ENCODE measurements around the gene DIP2B.

DIP2B gene

GRCh38 chr12:50708631-50709030, 203.8 kb downstream of the DIP2B start:
- no peak for DNase-seq (ENCODE audit: low read depth in 1 of 2, low spot score in 1 of 2)
- in situ Hi-C loops (cut with HindIII; ENCODE audit: low pct_unique_long_range_greater_than_20kb, low sequenced_read_pairs), result no loop called here
- no peak for TF ChIP-seq JUND (IDR thresholded peaks at IDR 0.05; ENCODE audit: low read depth)

GRCh38 chr12:50711121-50711520, 206.3 kb downstream of the DIP2B start:
- no peak for DNase-seq (ENCODE audit: low read depth in 1 of 2, low spot score in 1 of 2)
- in situ Hi-C loops (cut with HindIII; ENCODE audit: low pct_unique_long_range_greater_than_20kb, low sequenced_read_pairs), result no loop called here
- no peak for TF ChIP-seq JUND (IDR thresholded peaks at IDR 0.05; ENCODE audit: low read depth)

- DNase-seq (ENCODE audit: low read depth in 1 of 2, low spot score in 1 of 2), result peak; percentile 51 to 63
- TF ChIP-seq JUND (IDR thresholded peaks at IDR 0.05; ENCODE audit: low read depth), result no peak
- in situ Hi-C loops (cut with HindIII; ENCODE audit: low pct_unique_long_range_greater_than_20kb, low sequenced_read_pairs), result no loop called here
Measured at GRCh38 chr12:50715174-50715573, 210.4 kb downstream of the DIP2B start.

GRCh38 chr12:50718760-50719159, 214.0 kb downstream of the DIP2B start:
- no peak for DNase-seq (ENCODE audit: low read depth in 1 of 2, low spot score in 1 of 2)
- in situ Hi-C loops (cut with HindIII; ENCODE audit: low pct_unique_long_range_greater_than_20kb, low sequenced_read_pairs), result no loop called here
- TF ChIP-seq JUND (IDR thresholded peaks at IDR 0.05; ENCODE audit: low read depth), result no peak

GRCh38 chr12:50720085-50720484, 215.3 kb downstream of the DIP2B start:
- no peak for TF ChIP-seq JUND (IDR thresholded peaks at IDR 0.05; ENCODE audit: low read depth)
- in situ Hi-C loops (cut with HindIII; ENCODE audit: low pct_unique_long_range_greater_than_20kb, low sequenced_read_pairs), result no loop called here
- DNase-seq (ENCODE audit: low read depth in 1 of 2, low spot score in 1 of 2), result no peak

GRCh38 chr12:50720501-50720900, 215.7 kb downstream of the DIP2B start:
- in situ Hi-C loops (cut with HindIII; ENCODE audit: low pct_unique_long_range_greater_than_20kb, low sequenced_read_pairs), result no loop called here
- DNase-seq (ENCODE audit: low read depth in 1 of 2, low spot score in 1 of 2), result no peak
- TF ChIP-seq JUND (IDR thresholded peaks at IDR 0.05; ENCODE audit: low read depth), result no peak

GRCh38 chr12:50723865-50724264, 219.1 kb downstream of the DIP2B start:
- no peak for DNase-seq (ENCODE audit: low read depth in 1 of 2, low spot score in 1 of 2)
- in situ Hi-C loops (cut with HindIII; ENCODE audit: low pct_unique_long_range_greater_than_20kb, low sequenced_read_pairs), result no loop called here
- TF ChIP-seq JUND (IDR thresholded peaks at IDR 0.05; ENCODE audit: low read depth), result no peak

GRCh38 chr12:50725011-50725942, 220.5 kb downstream of the DIP2B start:
- no peak for TF ChIP-seq JUND (IDR thresholded peaks at IDR 0.05; ENCODE audit: low read depth)
- no peak for DNase-seq (ENCODE audit: low read depth in 1 of 2, low spot score in 1 of 2)
- in situ Hi-C loops (cut with HindIII; ENCODE audit: low pct_unique_long_range_greater_than_20kb, low sequenced_read_pairs), result no loop called here

GRCh38 chr12:50727466-50727865, 222.7 kb downstream of the DIP2B start:
- TF ChIP-seq JUND (IDR thresholded peaks at IDR 0.05; ENCODE audit: low read depth), result no peak
- in situ Hi-C loops (cut with HindIII; ENCODE audit: low pct_unique_long_range_greater_than_20kb, low sequenced_read_pairs), result no loop called here
- DNase-seq (ENCODE audit: low read depth in 1 of 2, low spot score in 1 of 2), result no peak

GRCh38 chr12:50728417-50728816, 223.6 kb downstream of the DIP2B start:
- no peak for DNase-seq (ENCODE audit: low read depth in 1 of 2, low spot score in 1 of 2)
- no peak for TF ChIP-seq JUND (IDR thresholded peaks at IDR 0.05; ENCODE audit: low read depth)
- in situ Hi-C loops (cut with HindIII; ENCODE audit: low pct_unique_long_range_greater_than_20kb, low sequenced_read_pairs), result no loop called here

GRCh38 chr12:50728841-50729240, 224.1 kb downstream of the DIP2B start:
- no peak for DNase-seq (ENCODE audit: low read depth in 1 of 2, low spot score in 1 of 2)
- no peak for TF ChIP-seq JUND (IDR thresholded peaks at IDR 0.05; ENCODE audit: low read depth)
- in situ Hi-C loops (cut with HindIII; ENCODE audit: low pct_unique_long_range_greater_than_20kb, low sequenced_read_pairs), result no loop called here

GRCh38 chr12:50732591-50732990, 227.8 kb downstream of the DIP2B start:
- in situ Hi-C loops (cut with HindIII; ENCODE audit: low pct_unique_long_range_greater_than_20kb, low sequenced_read_pairs), result no loop called here
- no peak for DNase-seq (ENCODE audit: low read depth in 1 of 2, low spot score in 1 of 2)
- no peak for TF ChIP-seq JUND (IDR thresholded peaks at IDR 0.05; ENCODE audit: low read depth)

- no peak for TF ChIP-seq JUND (IDR thresholded peaks at IDR 0.05; ENCODE audit: low read depth)
- DNase-seq (ENCODE audit: low read depth in 1 of 2, low spot score in 1 of 2), result no peak
- in situ Hi-C loops (cut with HindIII; ENCODE audit: low pct_unique_long_range_greater_than_20kb, low sequenced_read_pairs), result no loop called here
Measured at GRCh38 chr12:50733706-50734105, 228.9 kb downstream of the DIP2B start.

Data from T47D (cell line).